ENCODE data around the gene CEACAM3.
A peak's percentile ranks its signal among the peaks of the same experiment; 100 is the strongest.

CEACAM3 gene

GRCh38 chr19:41792513-41793413, 3.6 kb upstream of the CEACAM3 start:
- peak; percentile 33 for DNase-seq (ENCODE audit: low read depth)

DNA sequence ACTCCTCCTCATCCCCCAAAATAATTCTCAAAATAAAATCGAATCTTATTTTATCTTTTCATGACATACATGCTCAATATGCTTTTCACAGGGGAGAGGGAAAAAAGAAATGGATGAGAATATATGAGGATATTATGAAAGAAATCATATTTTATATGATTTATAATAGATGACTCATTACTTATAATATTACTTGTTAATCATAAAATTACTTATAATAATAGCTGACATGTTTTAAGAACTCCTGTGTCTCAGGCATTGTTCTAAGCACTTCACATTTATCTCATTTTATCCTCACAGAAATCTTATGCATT, 3.0 kb upstream of the CEACAM3 start:
- DNase-seq (ENCODE audit: low read depth): no peak

DNA sequence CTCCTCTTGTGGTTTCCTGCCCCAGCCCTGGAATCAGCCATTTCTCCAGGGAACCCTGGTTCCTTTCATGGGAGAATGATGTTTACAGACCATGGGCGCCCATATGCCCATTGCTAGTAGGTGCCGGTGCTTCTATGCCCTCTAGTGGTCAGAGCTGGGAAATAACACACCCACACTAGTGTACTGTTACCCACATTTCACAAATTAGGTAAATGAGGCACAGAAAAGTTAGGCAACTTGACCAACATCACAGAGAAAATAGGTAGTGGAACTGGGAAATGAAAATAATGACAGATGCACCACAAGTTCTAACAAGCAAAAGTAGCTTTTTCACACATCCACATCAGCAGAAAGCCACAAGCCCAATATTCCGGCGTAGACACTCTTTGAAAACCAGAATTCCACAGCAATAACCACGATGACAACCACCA, 1.3 kb upstream of the CEACAM3 start:
- peak; percentile 54 for DNase-seq (ENCODE audit: low read depth)

- DNase-seq (ENCODE audit: low read depth): no peak
These were observed 514 bp downstream of the CEACAM3 start for GRCh38 chr19:41796901-41797300.

GRCh38 chr19:41799444-41800000, 3.1 kb downstream of the CEACAM3 start:
- no peak for DNase-seq (ENCODE audit: low read depth)

- no peak for DNase-seq (ENCODE audit: low read depth)
These were observed 4.6 kb downstream of the CEACAM3 start for GRCh38 chr19:41801031-41801430.

GRCh38 chr19:41801792-41802211, 5.4 kb downstream of the CEACAM3 start:
- DNase-seq (ENCODE audit: low read depth): no peak

GRCh38 chr19:41802770-41803169, 6.4 kb downstream of the CEACAM3 start:
- no peak for DNase-seq (ENCODE audit: low read depth)

DNA sequence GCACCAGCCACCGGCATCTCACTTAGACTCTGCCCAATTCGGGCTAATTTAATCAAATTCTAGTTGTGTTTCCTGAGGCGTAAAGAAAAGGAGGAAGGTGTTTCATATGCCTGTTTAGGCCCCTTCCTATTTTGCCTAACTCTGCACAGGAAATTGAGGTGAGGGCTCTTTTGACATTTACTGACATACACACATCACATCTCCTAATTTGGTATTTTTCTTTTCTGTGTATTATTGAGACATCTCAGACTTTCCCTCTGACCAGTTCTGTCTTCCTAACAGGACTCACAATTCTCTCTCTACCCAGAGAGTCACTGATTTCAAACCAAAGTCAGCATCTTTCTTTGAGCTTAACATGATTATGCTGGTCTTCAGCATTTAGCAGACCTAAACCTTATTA, 7.9 kb downstream of the CEACAM3 start:
- no peak for DNase-seq (ENCODE audit: low read depth)

- DNase-seq (ENCODE audit: low read depth): no peak
These were observed 10.8 kb downstream of the CEACAM3 start for GRCh38 chr19:41807176-41807575.

DNA sequence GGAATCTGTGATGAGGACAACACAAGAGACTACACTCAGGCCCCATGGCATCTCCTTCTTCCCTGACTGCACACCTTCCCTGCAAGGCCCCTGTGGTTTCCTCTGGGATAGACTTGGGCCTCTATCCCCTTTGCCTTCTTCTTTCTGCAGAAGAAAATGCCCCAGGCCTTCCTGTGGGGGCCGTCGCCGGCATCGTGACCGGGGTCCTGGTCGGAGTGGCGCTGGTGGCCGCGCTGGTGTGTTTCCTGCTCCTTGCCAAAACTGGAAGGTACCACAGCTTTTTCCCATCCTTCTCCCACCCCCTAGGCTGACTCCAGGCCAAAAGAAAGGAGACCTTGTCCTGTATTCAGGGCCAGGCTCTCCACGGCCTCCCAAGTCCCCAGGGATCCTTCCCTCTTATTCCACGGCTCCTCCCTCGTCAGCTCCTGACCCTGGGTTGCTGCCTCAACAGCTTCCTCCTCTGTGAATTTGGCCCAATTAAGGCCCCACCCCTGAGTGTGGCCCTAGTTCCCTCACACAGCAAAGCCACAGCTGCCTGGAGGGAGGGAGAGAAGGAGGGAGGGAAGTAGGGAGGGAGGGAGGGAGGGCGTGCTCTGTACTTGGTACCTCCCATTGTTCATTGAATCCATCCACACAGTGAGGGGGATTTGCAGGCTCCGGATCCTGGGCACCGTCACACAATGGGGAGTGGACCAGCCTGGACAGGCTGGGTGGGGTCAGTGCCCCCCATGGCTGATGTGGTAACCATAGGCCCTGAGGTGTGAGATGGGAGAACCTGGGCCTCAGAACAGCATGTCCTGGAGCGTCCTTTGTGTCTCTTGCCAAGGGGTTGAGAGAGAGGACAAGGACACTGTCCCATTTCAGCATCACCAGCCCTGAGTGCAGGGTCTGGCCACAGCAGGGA, 12.5 kb downstream of the CEACAM3 start:
- DNase-seq (ENCODE audit: low read depth): no peak

- no peak for DNase-seq (ENCODE audit: low read depth)
These were observed 13.9 kb downstream of the CEACAM3 start for GRCh38 chr19:41810301-41810700.

DNA sequence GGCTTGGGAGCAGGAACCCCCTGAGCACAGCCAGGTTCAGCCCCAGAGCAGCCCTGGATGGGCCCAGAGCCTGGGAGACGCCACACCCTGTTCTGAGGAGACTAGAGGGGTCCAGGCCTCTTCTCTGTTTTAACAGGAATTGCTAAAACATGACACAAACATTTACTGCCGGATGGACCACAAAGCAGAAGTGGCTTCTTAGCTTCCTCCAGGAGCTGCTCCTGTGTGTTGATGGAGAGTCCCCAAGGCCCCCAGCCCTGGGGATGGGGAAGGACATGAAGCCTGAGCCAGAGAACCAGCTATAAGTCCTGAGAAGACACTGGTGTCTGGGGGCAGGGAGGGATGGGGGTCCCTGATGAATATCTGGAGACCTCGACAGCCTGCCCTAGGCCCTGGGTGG, 14.6 kb downstream of the CEACAM3 start:
- DNase-seq (ENCODE audit: low read depth): no peak

- DNase-seq (ENCODE audit: low read depth): no peak
These were observed 15.6 kb downstream of the CEACAM3 start for GRCh38 chr19:41811981-41812380.

- DNase-seq (ENCODE audit: low read depth): no peak
These were observed 17.5 kb downstream of the CEACAM3 start for GRCh38 chr19:41813911-41814310.

- no peak for DNase-seq (ENCODE audit: low read depth)
These were observed 18.9 kb downstream of the CEACAM3 start for GRCh38 chr19:41815301-41815700.

DNA sequence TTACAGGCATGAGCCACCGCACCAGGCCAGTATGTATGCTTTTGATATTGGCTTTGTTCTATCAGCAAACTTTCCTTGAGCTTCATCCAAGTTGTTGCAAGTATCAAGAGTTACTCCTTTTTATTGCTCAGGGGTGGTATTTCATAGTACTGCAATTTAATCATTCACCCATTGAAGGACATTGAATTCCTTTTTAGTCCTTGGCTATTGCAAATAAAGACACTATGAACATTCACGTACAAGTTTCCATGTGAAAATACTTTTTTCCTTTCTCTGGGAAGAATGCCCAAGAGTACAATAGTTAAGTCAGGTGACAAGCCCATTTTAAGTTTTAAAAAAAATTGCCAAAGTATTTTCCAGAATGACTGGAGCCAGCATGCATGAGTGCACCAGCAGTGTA, 20.4 kb downstream of the CEACAM3 start:
- DNase-seq (ENCODE audit: low read depth): no peak

DNA sequence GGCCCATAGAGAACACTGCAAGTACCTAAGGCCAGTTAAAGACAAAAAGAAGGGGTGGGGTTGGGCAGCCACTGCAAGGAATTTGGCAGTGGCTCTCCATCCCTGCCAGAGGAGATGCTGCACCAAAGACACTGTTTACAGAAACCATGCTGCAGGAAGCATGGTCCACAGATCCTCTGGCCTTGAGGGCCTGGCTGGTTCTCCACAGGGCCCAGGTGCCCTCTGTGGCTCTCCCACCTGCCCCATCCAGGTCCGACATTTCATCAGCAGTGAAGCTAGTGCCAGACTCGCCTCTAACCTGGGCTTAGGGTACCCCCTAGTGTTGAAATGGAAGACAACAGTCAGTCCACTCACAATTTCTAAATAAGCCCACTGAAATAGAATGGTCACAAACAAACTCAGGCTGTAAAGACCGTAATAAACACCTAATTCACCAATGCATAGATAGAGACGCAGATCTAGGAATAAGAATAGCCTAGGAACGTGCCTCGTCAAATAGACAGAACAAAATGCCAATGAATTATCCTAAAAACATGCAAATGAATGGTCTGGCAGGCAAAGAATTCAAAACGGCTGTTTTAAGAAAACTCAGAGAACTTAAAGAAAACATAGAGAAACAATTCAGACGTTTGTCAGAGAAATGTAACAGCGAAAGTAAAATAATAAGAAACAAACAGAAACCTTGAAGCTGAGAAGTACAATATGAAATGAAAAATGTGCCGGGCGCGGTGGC, 24.8 kb downstream of the CEACAM3 start:
- DNase-seq (ENCODE audit: low read depth): peak; percentile 23

GRCh38 chr19:41837981-41838708, 41.8 kb downstream of the CEACAM3 start:
- DNase-seq (ENCODE audit: low read depth): no peak

GRCh38 chr19:41839211-41839610, 42.8 kb downstream of the CEACAM3 start:
- no peak for DNase-seq (ENCODE audit: low read depth)

DNA sequence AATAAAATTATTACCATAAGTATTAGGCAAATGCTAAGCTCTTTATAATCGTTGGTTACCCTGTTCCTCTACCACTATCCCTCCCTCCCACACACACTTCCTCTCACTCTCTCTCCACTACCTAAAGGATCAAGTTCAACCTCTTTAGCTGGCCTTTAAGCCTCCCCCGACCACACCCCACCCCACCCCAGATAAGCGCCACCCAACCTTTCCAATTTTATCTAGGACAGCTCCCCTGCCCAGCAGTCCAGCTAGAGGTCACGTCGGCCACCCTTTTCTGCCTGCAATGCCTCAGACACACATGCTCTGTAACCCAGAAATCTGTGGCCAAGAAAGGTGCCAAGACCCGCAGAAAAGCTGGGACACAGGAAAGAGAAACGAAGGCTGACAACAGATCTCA, 47.0 kb downstream of the CEACAM3 start:
- no peak for DNase-seq (ENCODE audit: low read depth)

All from EH (cell line).